GM18907 (cell line): ENCODE results near the gene AFAP1L2.

Source experiments
- ATAC-seq: cut with Tn5 transposase; IDR thresholded peaks from one replicate; pipeline ENCODE4 v1.9.1; 2021; ENCODE audit warnings: mild to moderate bottlenecking, moderate library complexity; ENCODE audit not compliant: unreplicated experiment

AFAP1L2 gene

DNA sequence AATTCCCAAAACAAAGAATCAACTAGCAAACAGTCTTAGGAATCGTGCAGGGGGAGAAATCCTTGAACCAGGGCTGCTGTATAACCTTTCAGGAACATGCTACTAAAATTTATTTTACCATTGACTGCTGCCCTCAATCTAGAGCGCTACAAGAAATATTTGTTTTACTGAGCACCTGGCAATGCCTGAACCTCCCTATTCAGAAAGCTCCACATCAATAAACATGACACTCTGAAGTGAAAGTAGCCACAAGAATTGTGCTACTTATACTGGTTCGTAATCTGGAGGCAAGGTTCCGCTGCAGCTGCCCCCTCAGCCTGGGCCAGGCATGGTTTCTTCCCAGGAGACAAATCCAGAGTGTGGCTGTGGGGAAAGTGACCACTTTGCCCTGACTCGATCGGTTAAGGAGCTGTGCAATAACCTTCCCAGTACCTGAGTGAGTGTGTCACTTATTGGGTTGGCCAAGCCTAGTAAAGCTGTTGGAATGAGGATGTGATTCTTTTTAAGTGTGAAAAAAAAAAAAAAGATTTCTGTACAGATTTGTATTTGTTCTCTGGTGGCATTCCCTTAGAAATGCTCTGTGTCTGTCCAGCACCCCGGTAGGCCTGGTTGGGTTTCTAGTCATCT lies 157.5 kb downstream of the AFAP1L2 start:
- no peak for ATAC-seq

DNA sequence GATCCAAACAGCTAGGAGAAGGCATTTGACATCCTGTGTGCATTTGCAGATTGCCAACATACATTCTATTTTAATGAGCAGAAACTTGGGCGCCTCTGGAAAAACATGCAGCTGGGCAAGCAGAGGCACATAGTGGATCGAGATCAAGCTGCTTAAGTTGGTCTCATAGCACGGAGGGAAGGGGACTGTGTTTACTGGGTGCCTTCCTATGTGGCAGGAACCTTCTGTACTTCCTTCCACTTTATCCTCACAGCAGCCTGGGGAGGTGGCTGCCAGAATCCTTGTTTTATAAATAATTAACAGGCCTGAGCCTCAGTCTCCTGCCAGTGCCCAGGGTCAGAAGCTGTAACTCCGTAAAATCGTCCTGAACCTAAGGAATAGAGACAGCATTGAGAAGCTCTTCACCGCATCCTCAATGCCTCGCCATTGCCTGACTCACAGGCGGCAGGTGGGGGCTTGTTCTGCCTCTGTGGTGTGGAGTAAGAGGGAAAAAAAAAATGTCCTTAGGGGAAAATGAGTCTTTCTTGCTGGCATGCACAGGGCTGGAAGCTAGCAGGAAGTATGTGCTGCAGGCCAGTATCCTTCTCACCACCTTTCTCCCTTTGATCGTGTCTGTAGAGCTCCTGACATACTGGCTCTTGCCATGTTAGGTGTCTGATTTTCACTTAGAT lies 159.0 kb downstream of the AFAP1L2 start:
- ATAC-seq: no peak
